ENCODE results near the gene IL32.

The IL32 gene

DNA sequence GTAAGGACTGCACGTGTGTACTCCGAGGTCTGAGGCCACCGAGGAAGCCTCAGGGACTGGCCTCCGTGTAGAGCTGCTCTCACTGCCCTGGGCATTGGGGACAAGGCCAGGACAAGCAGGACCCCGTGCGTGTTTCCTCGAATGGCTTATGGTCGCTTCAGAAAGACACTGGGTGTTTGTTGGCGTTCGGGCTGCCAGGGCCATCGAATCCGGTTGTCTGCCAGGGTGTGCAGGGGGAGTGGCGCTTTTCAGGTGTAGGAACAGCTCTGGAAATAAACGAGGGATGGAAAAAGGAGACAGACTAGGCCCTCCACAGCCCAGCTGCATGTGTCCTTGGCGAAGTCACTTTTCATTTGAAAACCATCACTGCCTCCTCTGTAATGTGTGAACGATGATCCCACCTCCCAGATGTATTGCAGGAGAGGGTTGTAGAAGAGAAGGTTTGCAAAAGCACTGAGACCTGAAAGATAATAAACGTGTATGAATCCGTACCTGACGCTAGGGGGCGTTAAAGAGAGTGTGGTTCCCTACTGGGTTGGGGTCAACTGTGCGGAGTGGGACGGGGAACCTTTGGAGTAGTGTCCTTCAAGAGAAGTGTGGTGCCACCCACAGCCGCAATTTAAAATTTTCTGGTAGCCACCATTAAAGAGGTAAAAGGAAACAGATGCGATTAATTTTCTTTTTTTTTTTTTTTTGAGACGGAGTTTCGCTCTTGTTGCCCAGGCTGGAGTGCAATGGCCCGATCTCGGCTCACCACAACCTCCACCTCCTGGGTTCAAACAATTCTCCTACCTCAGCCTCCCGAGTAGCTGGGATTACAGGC is 35.8 kb downstream of the IL32 start:
- no peaks in the 10 kb centered on the region for H3K36me3 ChIP-seq (ENCODE audit: insufficient read depth, low read length)
- H3K9ac ChIP-seq (ENCODE audit: low read depth, low read length, poor library complexity, severe bottlenecking): no peak overlapping the region
- no peaks in the 10 kb centered on the region for H3K9me2 ChIP-seq (replicated peaks; ENCODE audit: low read depth, low read length)
- H3K4me1 ChIP-seq (ENCODE audit: insufficient read depth, low read length, poor library complexity, severe bottlenecking): peaks cover under 1% of the 10 kb centered on the region
- TF ChIP-seq EZH2phosphoT487 (IDR thresholded peaks at IDR 0.05; ENCODE audit: borderline replicate concordance) (no peak), CTCF (conservative IDR thresholded peaks at IDR 0.05; ENCODE audit: low read length) (peak; percentile 53)
- H3K4me2 ChIP-seq (ENCODE audit: low read depth, low read length, poor library complexity, severe bottlenecking): no peak overlapping the region
- H3K9me3 ChIP-seq (ENCODE audit: insufficient read depth, low read depth, low read length): no peaks in the 10 kb centered on the region
- H2AFZ ChIP-seq (ENCODE audit: low read length): no peak overlapping the region
- H4K20me1 ChIP-seq (ENCODE audit: insufficient read depth, low read length, poor library complexity, severe bottlenecking): no peaks in the 10 kb centered on the region
- H3K27me3 ChIP-seq (ENCODE audit: insufficient read depth, low read length, poor library complexity, severe bottlenecking): no peaks in the 10 kb centered on the region
- no peaks in the 10 kb centered on the region for H3K79me2 ChIP-seq (ENCODE audit: insufficient read depth, low read length)
- no peak overlapping the region for H3K4me3 ChIP-seq (ENCODE audit: low read length, poor library complexity, severe bottlenecking)
- no peaks in the 10 kb centered on the region for H3F3A ChIP-seq (ENCODE audit: low read depth)

DNA sequence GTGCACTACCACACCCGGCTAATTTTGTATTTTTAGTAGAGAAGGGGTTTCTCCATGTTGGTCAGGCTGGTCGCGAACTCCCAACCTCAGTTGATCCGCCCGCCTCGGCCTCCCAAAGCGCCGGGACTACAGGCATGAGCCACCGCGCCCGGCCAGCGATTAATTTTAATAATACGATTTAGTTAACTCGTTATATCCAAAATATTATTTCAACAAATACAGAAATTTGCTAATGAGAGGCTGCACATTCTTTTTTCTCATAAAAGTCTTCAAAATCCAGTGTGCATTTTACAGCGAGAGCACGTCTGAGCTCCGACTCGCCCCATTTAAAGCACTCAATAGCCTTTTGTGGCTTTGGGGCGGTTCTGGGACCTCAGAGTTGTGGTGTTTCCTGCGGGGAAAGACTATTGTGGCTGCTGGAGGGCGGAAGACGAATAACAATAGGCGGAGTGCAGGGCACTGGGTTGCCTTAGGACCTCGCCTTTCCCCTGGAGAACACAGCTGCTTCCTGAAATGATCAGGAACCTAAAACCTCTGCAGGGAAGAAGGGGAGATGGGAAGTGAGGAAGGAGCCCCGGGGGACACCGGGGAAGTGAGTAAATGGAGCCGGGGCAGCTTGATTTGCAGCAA is 36.5 kb downstream of the IL32 start:
- Histone ChIP-seq H3K9me3 (ENCODE audit: insufficient read depth, low read depth, low read length) (no peaks in the 10 kb centered on the region), H3F3A (ENCODE audit: low read depth) (no peaks in the 10 kb centered on the region), H3K4me2 (ENCODE audit: low read depth, low read length, poor library complexity, severe bottlenecking) (no peak overlapping the region), H3K9me2 (replicated peaks; ENCODE audit: low read depth, low read length) (no peaks in the 10 kb centered on the region), H3K27me3 (ENCODE audit: insufficient read depth, low read length, poor library complexity, severe bottlenecking) (no peaks in the 10 kb centered on the region), H3K36me3 (ENCODE audit: insufficient read depth, low read length) (no peaks in the 10 kb centered on the region), H3K9ac (ENCODE audit: low read depth, low read length, poor library complexity, severe bottlenecking) (no peak overlapping the region), H3K4me1 (ENCODE audit: insufficient read depth, low read length, poor library complexity, severe bottlenecking) (no peaks in the 10 kb centered on the region), H3K4me3 (ENCODE audit: low read length, poor library complexity, severe bottlenecking) (no peak overlapping the region), H3K79me2 (ENCODE audit: insufficient read depth, low read length) (no peaks in the 10 kb centered on the region), H2AFZ (ENCODE audit: low read length) (no peak overlapping the region), H4K20me1 (ENCODE audit: insufficient read depth, low read length, poor library complexity, severe bottlenecking) (no peaks in the 10 kb centered on the region)
- TF ChIP-seq EZH2phosphoT487 (IDR thresholded peaks at IDR 0.05; ENCODE audit: borderline replicate concordance) (no peak), CTCF (conservative IDR thresholded peaks at IDR 0.05; ENCODE audit: low read length) (no peak)

GRCh38 chr16:3106205-3106928 is 40.9 kb downstream of the IL32 start:
- Histone ChIP-seq H3K79me2 (ENCODE audit: insufficient read depth, low read length) (no peaks in the 10 kb centered on the region), H3K4me2 (ENCODE audit: low read depth, low read length, poor library complexity, severe bottlenecking) (peak overlapping the region; percentile 75), H3K9me2 (replicated peaks; ENCODE audit: low read depth, low read length) (no peaks in the 10 kb centered on the region), H3F3A (ENCODE audit: low read depth) (no peaks in the 10 kb centered on the region), H2AFZ (ENCODE audit: low read length) (peak overlapping the region; percentile 73), H3K36me3 (ENCODE audit: insufficient read depth, low read length) (no peaks in the 10 kb centered on the region), H3K9me3 (ENCODE audit: insufficient read depth, low read depth, low read length) (no peaks in the 10 kb centered on the region), H3K4me3 (ENCODE audit: low read length, poor library complexity, severe bottlenecking) (peak overlapping the region; percentile 76), H3K27me3 (ENCODE audit: insufficient read depth, low read length, poor library complexity, severe bottlenecking) (no peaks in the 10 kb centered on the region), H3K9ac (ENCODE audit: low read depth, low read length, poor library complexity, severe bottlenecking) (peak overlapping the region; percentile 91), H4K20me1 (ENCODE audit: insufficient read depth, low read length, poor library complexity, severe bottlenecking) (no peaks in the 10 kb centered on the region), H3K4me1 (ENCODE audit: insufficient read depth, low read length, poor library complexity, severe bottlenecking) (no peaks in the 10 kb centered on the region)
- TF ChIP-seq EZH2phosphoT487 (IDR thresholded peaks at IDR 0.05; ENCODE audit: borderline replicate concordance) (no peak), CTCF (conservative IDR thresholded peaks at IDR 0.05; ENCODE audit: low read length) (no peak)

Measured in Loucy (cell line).